HEK293 (cell line): ENCODE data around the gene RNF223.
A peak's percentile ranks its signal among the peaks of the same experiment; 100 is the strongest.

ENCODE experiments used
- CTCF ChIA-PET: fragments of 350-600 bp; formaldehyde crosslinking; extraction: SDS; loops from one replicate; lab custom pipeline; 2021; ENCODE audit warnings: antibody characterized with exemption; lab: Yijun Ruan, JAX
- POLR2A ChIA-PET: fragments of 300-600 bp; formaldehyde crosslinking; extraction: SDS; loops from one replicate; lab custom pipeline; 2020; ENCODE audit warnings: antibody characterized with exemption, inconsistent platforms; lab: Yijun Ruan, JAX
- H3K27ac ChIP-seq: fragments of 200-500 bp; sonication (Bioruptor generic); 2 replicates; pipeline ENCODE4 v1.5.1; 2014; ENCODE audit warnings: low read depth, low read length, control low read depth, inconsistent platforms; ENCODE audit errors: extremely low read depth
- H3K36me3 ChIP-seq, 2 experiments: fragments of 200-500 bp in 1 of 2; sonication (Bioruptor generic) in 1 of 2; 1 replicate in 1 of 2; 2 replicates in 1 of 2; pipeline ENCODE4 v1.5.1; 2014 to 2017; ENCODE audit warnings: inconsistent platforms in 2 of 2, low read length in 2 of 2; ENCODE audit not compliant: control insufficient read depth in 2 of 2, insufficient read depth in 1 of 2
- H3K4me1 ChIP-seq: fragments of 200-500 bp; sonication (Bioruptor generic); 2 replicates; pipeline ENCODE4 v1.5.1; 2014; ENCODE audit warnings: mild to moderate bottlenecking, low read length, inconsistent platforms; ENCODE audit not compliant: control insufficient read depth, insufficient read depth
- H3K4me3 ChIP-seq: 2 replicates; pipeline ENCODE4 v1.5.1; 2011; ENCODE audit warnings: low read depth, mild to moderate bottlenecking, control low read depth, low read length, moderate library complexity
- H3K9me3 ChIP-seq: fragments of 200-500 bp; sonication (Bioruptor generic); 2 replicates; pipeline ENCODE4 v1.5.1; 2014; ENCODE audit warnings: low read depth, low read length, inconsistent platforms; ENCODE audit not compliant: control insufficient read depth, insufficient read depth
- GLI4 ChIP-seq: fragments of 450-650 bp; formaldehyde crosslinking; IDR thresholded peaks from 2 replicates; pipeline ENCODE4 v1.5.1; 2016; ENCODE audit warnings: missing biosample characterization, missing genetic modification characterization
- GLIS1 ChIP-seq: fragments of 450-650 bp; formaldehyde crosslinking; IDR thresholded peaks from 2 replicates; pipeline ENCODE4 v1.5.1; 2016; ENCODE audit warnings: missing biosample characterization, missing genetic modification characterization
- GLIS2 ChIP-seq: fragments of 450-650 bp; formaldehyde crosslinking; IDR thresholded peaks from 2 replicates; pipeline ENCODE4 v1.5.1; 2016; ENCODE audit warnings: missing biosample characterization, missing genetic modification characterization
- INSM2 ChIP-seq: fragments of 450-650 bp; formaldehyde crosslinking; IDR thresholded peaks from 2 replicates; pipeline ENCODE4 v1.5.1; 2016; ENCODE audit warnings: missing biosample characterization, missing genetic modification characterization
- KLF16 ChIP-seq: fragments of 450-650 bp; formaldehyde crosslinking; IDR thresholded peaks from 2 replicates; pipeline ENCODE4 v1.5.1; 2017; ENCODE audit warnings: missing biosample characterization, missing genetic modification characterization
- KLF17 ChIP-seq: fragments of 450-650 bp; formaldehyde crosslinking; IDR thresholded peaks from 2 replicates; pipeline ENCODE4 v1.5.1; 2016; ENCODE audit warnings: missing biosample characterization, missing genetic modification characterization
- MEIS1 ChIP-seq: sonication (generic); formaldehyde crosslinking; IDR thresholded peaks from 2 replicates; pipeline ENCODE4 v1.8.1; 2022; ENCODE audit warnings: missing genetic modification reagents, mild to moderate bottlenecking, borderline replicate concordance
- PRDM10 ChIP-seq: fragments of 450-650 bp; formaldehyde crosslinking; IDR thresholded peaks from 2 replicates; pipeline ENCODE4 v1.5.1; 2016; ENCODE audit warnings: missing biosample characterization, missing genetic modification characterization
- SCRT2 ChIP-seq: fragments of 450-650 bp; formaldehyde crosslinking; IDR thresholded peaks from 2 replicates; pipeline ENCODE4 v1.5.1; 2016; ENCODE audit warnings: missing biosample characterization, missing genetic modification characterization
- ZBTB6 ChIP-seq: fragments of 450-650 bp; formaldehyde crosslinking; IDR thresholded peaks from 2 replicates; pipeline ENCODE4 v1.5.1; 2017; ENCODE audit warnings: missing biosample characterization, missing genetic modification characterization
- ZNF138 ChIP-seq: fragments of 450-650 bp; formaldehyde crosslinking; IDR thresholded peaks from 2 replicates; pipeline ENCODE4 v1.5.1; 2016; ENCODE audit warnings: missing biosample characterization, missing genetic modification characterization, borderline replicate concordance
- ZNF18 ChIP-seq: fragments of 450-650 bp; formaldehyde crosslinking; IDR thresholded peaks from 2 replicates; pipeline ENCODE4 v1.5.1; 2016; ENCODE audit warnings: missing biosample characterization, missing genetic modification characterization
- ZNF2 ChIP-seq: fragments of 450-650 bp; formaldehyde crosslinking; IDR thresholded peaks from 2 replicates; pipeline ENCODE4 v1.5.1; 2016; ENCODE audit warnings: missing biosample characterization, missing genetic modification characterization
- ZNF248 ChIP-seq: fragments of 450-650 bp; formaldehyde crosslinking; IDR thresholded peaks from 2 replicates; pipeline ENCODE4 v1.5.1; 2017; ENCODE audit warnings: missing biosample characterization, missing genetic modification characterization
- ZNF266 ChIP-seq: fragments of 450-650 bp; formaldehyde crosslinking; IDR thresholded peaks from 2 replicates; pipeline ENCODE4 v1.5.1; 2016; ENCODE audit warnings: missing biosample characterization, missing genetic modification characterization, low read depth
- ZNF366 ChIP-seq: fragments of 450-650 bp; formaldehyde crosslinking; conservative IDR thresholded peaks from 2 replicates; pipeline ENCODE4 v1.5.1; 2016; ENCODE audit warnings: missing biosample characterization, missing genetic modification characterization
- ZNF426 ChIP-seq: fragments of 450-650 bp; formaldehyde crosslinking; IDR thresholded peaks from 2 replicates; pipeline ENCODE4 v1.5.1; 2017; ENCODE audit warnings: missing biosample characterization, missing genetic modification characterization, mild to moderate bottlenecking, inconsistent platforms, moderate library complexity
- ZNF560 ChIP-seq: fragments of 450-650 bp; formaldehyde crosslinking; IDR thresholded peaks from 2 replicates; pipeline ENCODE4 v1.5.1; 2017; ENCODE audit warnings: missing biosample characterization, missing genetic modification characterization, borderline replicate concordance
- ZNF658 ChIP-seq: fragments of 450-650 bp; formaldehyde crosslinking; IDR thresholded peaks from 2 replicates; pipeline ENCODE4; 2016; ENCODE audit warnings: missing biosample characterization, missing genetic modification characterization
- ZNF664 ChIP-seq: fragments of 450-650 bp; formaldehyde crosslinking; IDR thresholded peaks from 2 replicates; pipeline ENCODE4 v1.5.1; 2016; ENCODE audit warnings: missing biosample characterization, missing genetic modification characterization
- ZSCAN4 ChIP-seq: fragments of 450-650 bp; formaldehyde crosslinking; IDR thresholded peaks from 2 replicates; pipeline ENCODE4 v1.5.1; 2017; ENCODE audit warnings: missing biosample characterization, missing genetic modification characterization
- ZSCAN5A ChIP-seq: fragments of 450-650 bp; formaldehyde crosslinking; IDR thresholded peaks from 2 replicates; pipeline ENCODE4 v1.5.1; 2016; ENCODE audit warnings: missing biosample characterization, missing genetic modification characterization

The RNF223 gene

GRCh38 chr1:1080122-1080757, 6.1 kb upstream of the RNF223 start (continued):
- TF ChIP-seq KLF17 (tag by site-specific recombination) = no peak
- peak; percentile 84 for TF ChIP-seq PRDM10 (tag by site-specific recombination)
- peak; percentile 7; the same call in 1 of the 2 replicates for TF ChIP-seq GLIS2 (tag by site-specific recombination)

- Histone ChIP-seq H3K4me1 (peaks cover 3% of the 10 kb centered on the region; the same call in 1 of the 2 replicates), H3K36me3 (no peaks in the 10 kb centered on the region), H3K27ac (peak overlapping the region; percentile 2; the same call in 1 of the 2 replicates), H3K9me3 (no peaks in the 10 kb centered on the region), H3K4me3 (no peak overlapping the region; the same call in 1 of the 2 replicates)
- ChIA-PET CTCF (interaction anchor here (0.6 to 1.3 kb wide), 3 partner anchors 16 to 198 kb away, joined by 3 to 7 read pairs (median 5); no protein-coding TSS in a partner anchor), POLR2A (interaction anchor here (0.7 to 1.7 kb wide), 9 partner anchors 11 to 152 kb away, joined by 3 to 7 read pairs (median 3); no protein-coding TSS in a partner anchor)
- no peak for TF ChIP-seq ZNF138 (tag by site-specific recombination)
- peak; percentile 98 for TF ChIP-seq KLF16 (tag by site-specific recombination)
- TF ChIP-seq ZNF266 (tag by site-specific recombination) = no peak
- TF ChIP-seq SCRT2 = no peak
- TF ChIP-seq ZNF426 (tag by site-specific recombination) = no peak
- TF ChIP-seq ZNF2 (tag by site-specific recombination) = peak; percentile 68; the same call in 1 of the 2 replicates
- TF ChIP-seq INSM2 (tag by site-specific recombination) = peak; percentile 42; the same call in 1 of the 2 replicates
- 0 out of 2 replicates have a peak, but pooled peaks have one; percentile 45 for TF ChIP-seq ZBTB6 (tag by site-specific recombination)
- TF ChIP-seq ZSCAN4 (tag by site-specific recombination) = no peak
- peak; percentile 95 for TF ChIP-seq ZNF366 (tag by site-specific recombination)
- no peak for TF ChIP-seq ZNF664
- TF ChIP-seq GLIS1 (tag by site-specific recombination) = peak; percentile 99
- no peak for TF ChIP-seq MEIS1
- no peak for TF ChIP-seq ZSCAN5A (tag by site-specific recombination)
- no peak for TF ChIP-seq GLI4 (tag by site-specific recombination)
- peak; percentile 95 for TF ChIP-seq ZNF18 (tag by site-specific recombination)
- no peak for TF ChIP-seq ZNF658
- TF ChIP-seq ZNF248 (tag by site-specific recombination) = no peak
- no peak for TF ChIP-seq ZNF560
Measured at GRCh38 chr1:1079408-1080121, 5.5 kb upstream of the RNF223 start.
